Middle frontal gyrus (tissue), 1 donor: ENCODE data around the gene SMAD4.
A peak's percentile ranks its signal among the peaks of the same experiment; 100 is the strongest.
"Not testable (repeated sequence)": the region's sequence is repeated elsewhere in the genome, so short reads cannot be mapped to it uniquely, and the experiment has no call there.

Experiments
- DNase-seq: peaks from one replicate; pipeline ENCODE4 v3.0.0-alpha.2; 2015; ENCODE audit warnings: low spot score; ENCODE audit errors: extremely low spot score

The SMAD4 gene

DNA sequence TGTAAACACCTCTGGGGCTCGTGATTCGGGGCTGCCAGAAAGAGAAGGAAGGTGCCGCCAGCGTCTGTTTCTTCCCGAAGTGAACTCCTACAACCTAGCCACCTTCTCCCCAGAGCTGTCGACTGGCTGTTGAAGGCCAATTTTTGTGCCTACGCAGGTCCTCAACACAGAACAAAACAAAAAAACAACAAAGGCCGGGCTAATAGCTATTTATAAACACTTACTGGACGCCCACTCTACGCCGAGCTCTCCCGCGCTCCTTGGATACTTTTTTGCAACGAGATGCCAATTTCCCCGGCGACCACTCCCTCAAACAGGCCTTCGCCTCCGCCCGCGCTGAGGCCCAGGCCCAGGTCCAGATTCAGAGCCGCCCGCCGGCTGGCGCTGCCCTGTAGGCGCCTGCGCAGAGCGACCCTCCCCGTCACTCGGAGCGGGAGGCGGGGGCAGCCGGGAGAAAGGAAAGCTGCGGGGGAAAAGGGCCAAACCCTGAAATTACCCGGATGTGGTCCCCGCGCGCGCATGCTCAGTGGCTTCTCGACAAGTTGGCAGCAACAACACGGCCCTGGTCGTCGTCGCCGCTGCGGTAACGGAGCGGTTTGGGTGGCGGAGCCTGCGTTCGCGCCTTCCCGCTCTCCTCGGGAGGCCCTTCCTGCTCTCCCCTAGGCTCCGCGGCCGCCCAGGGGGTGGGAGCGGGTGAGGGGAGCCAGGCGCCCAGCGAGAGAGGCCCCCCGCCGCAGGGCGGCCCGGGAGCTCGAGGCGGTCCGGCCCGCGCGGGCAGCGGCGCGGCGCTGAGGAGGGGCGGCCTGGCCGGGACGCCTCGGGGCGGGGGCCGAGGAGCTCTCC, at the start of gene SMAD4:
TSS of gene SMAD4 (plus strand) at position 520 of the 843 bp plus-strand sequence. CDS start 16,834 bp downstream, outside the sequence.
- DNase-seq: peak; percentile 93

- DNase-seq: no peak
Observed at GRCh38 chr18:50981381-50981780, 48.6 kb upstream of the SMAD4 start.

DNA sequence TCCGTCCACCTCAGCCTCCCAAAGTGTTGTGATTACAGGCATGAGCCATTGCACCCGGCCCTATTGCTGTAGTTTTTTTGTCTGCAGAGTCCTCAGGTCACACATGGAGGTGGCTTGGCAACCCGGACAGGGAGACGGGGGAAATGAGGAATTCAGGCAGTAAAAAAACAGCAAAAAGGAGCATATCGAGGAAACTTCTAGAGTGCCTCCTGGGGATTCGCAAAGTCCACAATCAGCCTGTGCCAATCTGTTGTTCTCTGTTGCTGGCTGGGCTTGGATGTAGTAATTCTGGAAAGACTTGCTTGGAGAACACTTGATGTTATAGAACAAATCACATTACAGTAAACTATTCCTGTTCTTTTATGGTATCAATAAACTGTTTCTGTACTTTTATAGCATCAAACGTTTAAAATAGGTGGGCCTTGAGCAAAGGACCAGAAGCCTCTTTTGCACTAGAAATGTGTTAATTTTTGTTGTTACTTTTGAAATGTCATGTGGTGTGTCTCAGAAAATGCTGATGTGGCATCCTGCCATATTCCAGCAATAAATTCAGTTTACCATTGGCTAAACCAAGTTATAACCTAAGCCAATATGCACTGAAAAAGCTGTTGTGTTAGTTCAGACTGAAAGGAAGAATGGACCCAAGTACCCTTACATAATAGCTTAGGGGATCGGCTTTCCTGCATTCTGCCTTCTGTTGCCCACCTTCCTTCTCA, 47.8 kb upstream of the SMAD4 start:
- no peak for DNase-seq

DNA sequence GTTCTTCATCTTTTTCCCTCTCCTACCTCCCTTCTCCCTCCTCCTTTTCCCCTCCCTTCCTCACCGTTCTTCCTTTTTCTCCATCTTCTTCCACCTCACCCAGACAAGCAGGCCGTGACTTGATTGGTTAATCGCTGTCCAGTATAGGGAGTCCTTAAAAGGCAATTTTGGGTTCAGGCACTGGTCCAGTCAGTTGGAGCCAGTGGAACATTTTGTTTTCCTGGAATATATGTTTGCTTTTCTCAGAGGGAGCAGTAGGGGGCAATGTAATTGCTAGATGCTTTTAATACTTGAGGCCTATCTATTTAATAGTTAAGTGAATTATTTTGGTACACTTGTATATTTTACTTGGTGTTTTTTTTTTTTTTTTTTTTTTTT, 47.2 kb upstream of the SMAD4 start:
- no peak for DNase-seq

GRCh38 chr18:50986360-50987087, 43.5 kb upstream of the SMAD4 start:
- DNase-seq: peak; percentile 33

- no peak for DNase-seq
Observed at GRCh38 chr18:50987261-50987660, 42.8 kb upstream of the SMAD4 start.

GRCh38 chr18:50989711-50990110, 40.3 kb upstream of the SMAD4 start:
- no peak for DNase-seq

- no peak for DNase-seq
Observed at GRCh38 chr18:50992351-50992762, 37.7 kb upstream of the SMAD4 start.

- DNase-seq: no peak
Observed at GRCh38 chr18:50994031-50994430, 36.0 kb upstream of the SMAD4 start.

DNA sequence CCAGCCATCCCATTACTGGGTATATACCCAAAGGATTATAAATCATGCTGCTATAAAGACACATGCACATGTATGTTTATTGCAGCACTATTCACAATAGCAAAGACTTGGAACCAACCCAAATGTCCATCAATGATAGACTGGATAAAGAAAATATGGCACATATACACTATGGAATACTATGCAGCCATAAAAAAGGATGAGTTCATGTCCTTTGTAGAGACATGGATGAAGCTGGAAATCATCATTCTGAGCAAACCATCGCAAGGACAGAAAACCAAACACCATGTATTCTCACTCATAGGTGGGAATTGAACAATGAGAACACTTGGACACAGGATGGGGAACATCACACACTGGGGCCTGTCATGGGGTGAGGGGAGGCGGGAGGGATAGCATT, 26.8 kb upstream of the SMAD4 start:
- DNase-seq: not testable (repeated sequence)

- DNase-seq: no peak
Observed at GRCh38 chr18:51006061-51006818, 23.8 kb upstream of the SMAD4 start.

DNA sequence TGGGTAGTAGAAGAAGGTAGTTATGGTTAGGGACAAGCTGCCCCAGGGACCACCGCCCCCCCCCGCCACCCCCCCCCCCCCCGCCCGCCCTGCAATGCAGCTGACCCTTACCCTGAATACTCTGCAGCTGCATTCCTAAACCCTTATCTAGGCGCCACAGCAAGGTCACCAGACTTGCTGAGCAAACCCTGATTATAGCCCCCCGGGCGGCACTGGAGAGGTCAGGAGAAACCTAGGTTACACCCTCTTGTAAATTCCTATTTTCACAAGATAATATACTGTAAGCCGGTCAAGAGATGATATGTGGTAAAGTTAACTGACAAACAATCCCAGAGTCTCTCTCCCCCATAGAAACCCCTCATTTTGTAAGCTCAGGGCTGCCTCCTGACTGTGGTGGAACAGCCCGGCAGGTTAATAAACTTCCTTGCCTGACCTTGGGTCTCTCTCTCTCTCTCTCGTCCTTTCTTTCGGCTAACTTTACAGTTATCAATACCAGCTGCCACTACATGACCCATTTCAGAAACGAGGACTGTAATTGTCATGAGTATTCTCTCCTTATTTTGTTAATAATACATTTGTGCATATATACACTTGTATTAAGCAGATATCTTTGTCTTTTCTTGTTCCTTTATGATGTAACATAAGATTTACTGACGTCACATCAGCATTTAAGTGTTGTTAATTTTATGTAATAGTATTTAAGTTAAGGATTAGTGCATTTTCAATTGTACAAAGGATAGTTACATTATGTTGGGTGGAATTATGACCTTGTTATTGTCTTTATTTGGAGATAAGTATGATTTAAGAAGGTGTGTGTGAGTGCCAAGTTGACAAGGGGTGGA, 22.8 kb upstream of the SMAD4 start:
- DNase-seq: no peak

DNA sequence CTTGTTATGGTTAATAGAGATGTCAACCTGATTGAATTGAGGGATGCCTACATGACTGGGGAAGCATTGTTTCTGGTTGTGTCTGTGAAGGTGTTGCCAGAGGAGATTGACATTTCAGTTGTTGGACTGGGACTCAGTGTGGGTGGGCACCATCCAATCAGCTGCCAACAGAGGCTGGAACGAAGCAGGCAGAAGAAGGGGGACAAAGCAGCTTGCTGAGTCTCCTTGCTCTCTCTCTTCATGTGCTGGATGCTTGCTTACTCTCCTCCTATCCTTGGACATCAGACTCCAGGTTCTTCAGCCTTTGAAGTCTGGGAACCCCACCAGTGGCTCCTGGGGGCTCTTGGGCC, 22.2 kb upstream of the SMAD4 start:
- no peak for DNase-seq

GRCh38 chr18:51009072-51009471, 20.9 kb upstream of the SMAD4 start:
- DNase-seq: no peak

GRCh38 chr18:51010218-51010617, 19.8 kb upstream of the SMAD4 start:
- no peak for DNase-seq

DNA sequence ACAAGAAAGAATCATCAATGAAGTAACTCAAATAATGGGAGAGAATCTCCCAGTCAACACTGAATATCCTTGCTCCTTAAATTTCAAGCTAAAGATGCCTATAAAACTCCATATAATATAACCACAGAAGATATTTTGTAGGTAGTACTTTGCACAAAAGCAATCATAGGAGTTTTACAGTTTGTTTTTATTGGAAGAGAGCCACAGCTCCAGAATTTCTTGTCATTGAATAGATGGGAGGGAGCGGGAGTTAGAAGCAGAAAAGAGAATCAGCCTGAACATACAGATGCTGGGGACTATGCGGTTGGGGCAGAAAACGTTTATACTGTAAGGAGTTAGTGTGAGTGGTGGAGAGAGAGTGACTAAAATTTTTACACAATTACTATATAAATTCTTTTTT, 18.3 kb upstream of the SMAD4 start:
- no peak for DNase-seq

DNA sequence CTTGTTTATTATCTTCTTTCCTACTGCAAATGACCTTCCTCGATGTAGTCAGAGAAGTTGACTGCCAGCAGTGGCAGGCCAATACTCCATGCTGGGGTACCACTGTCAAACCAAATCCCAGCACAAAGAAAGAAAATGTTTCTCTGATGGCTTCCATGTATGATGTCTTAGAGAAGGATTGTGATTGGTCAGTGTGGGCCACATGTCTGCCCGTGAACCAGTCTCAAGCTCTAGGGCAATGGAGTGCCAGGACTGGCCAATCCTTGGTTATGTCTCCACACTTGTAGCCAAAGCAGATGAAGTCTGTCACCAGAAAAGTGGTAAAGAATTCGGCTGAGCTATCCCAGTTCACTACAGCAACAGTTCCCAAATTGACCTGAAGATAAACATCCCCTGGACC, 17.6 kb upstream of the SMAD4 start:
- no peak for DNase-seq

- DNase-seq: no peak
Observed at GRCh38 chr18:51013259-51013658, 16.8 kb upstream of the SMAD4 start.

DNA sequence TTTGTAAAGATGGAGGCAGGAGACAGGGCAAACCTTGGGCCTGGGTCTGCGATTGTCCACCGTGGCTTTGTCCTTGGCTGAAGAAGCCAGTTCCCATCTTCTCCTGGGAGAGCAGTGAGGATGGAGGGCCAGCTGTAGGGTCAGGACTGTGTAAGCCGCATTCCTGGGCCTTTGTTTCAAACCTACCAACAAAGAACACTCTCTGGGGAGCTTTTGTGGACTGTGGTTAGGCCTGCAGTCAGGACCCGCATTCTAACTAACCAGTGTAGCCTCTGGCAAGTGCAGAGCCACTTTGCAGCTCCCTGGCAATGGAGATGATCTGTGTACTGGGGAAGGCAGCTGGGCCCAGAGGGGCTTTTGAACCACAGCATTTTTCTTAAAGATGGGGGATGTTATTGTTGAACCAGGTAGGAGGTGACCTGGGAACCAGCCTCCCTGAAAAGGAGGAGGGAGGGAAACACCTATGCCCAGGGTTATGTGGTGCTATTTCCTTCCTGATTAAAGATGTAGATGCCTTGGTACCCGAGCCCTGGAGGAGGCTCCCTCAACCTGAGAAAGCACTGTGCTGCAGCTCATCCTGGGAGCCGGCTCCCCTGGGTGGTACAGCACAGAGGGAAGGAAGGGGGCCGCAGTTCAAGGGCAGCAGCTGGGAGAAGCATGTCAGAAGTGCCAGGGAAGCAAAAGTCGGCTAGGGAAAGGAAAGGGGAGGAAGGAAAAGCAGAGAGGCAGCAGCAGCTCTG, 12.7 kb upstream of the SMAD4 start:
- no peak for DNase-seq

- DNase-seq: no peak
Observed at GRCh38 chr18:51020536-51020935, 9.5 kb upstream of the SMAD4 start.
